ENCODE data around the gene OR1F1. TPM values are rescaled to one million over a fixed set of nuclear protein-coding genes. Genes with fewer than 3 reads are reported as not detected.

OR1F1 gene
- total and polyA plus RNA-seq, 9 of the 15 experiments (the other 6 are each of a cell fraction or from before 2014, with no cell fraction given), result 0.15 to 0.61 (median 0.35) TPM; not detected in 3

DNA sequence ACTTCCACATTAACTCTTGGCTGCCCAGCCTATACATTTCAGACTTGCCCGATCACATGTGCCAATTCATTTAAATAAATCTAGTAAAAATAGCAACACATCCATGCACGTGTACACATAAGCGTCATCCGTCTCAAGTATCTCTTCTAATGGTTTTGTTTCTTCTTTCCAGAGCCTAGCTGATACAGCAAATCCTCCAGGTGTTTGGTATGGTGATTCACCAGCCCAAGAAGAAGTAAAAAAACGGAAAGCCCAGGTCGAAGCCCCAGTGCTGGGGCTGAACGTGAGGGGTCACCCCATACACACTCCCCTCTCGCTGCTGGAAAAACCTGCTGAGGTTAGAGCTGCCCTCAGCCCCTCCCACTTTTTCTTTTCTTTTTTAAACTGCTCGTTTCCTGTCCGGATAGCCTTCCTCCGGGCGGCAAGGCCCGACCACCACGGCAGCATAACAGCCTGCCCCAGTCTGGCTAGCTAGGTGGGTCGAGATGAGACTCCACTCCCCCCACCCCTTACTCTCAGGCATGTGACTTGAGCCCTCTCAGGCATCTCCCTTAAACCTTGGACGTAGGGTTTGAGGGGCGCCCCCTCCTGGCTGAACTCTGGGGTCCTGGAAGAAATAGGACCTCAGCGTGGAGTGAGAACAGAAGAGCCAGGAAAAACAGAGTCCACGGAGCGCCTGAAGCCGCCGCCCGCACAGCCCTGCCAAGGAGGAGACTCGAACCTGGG lies 13.9 kb upstream of the OR1F1 start (continued):
- TF ChIP-seq ZNF274 (IDR thresholded peaks at IDR 0.05; ENCODE audit: borderline replicate concordance, low read depth, low read length), result no peak
- TF ChIP-seq, protein P1, sequence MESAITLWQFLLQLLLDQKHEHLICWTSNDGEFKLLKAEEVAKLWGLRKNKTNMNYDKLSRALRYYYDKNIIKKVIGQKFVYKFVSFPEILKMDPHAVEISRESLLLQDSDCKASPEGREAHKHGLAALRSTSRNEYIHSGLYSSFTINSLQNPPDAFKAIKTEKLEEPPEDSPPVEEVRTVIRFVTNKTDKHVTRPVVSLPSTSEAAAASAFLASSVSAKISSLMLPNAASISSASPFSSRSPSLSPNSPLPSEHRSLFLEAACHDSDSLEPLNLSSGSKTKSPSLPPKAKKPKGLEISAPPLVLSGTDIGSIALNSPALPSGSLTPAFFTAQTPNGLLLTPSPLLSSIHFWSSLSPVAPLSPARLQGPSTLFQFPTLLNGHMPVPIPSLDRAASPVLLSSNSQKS (CRISPR knock-in tag; IDR thresholded peaks at IDR 0.05), result no peak
- TF ChIP-seq ZNF644 (tag; IDR thresholded peaks at IDR 0.05; ENCODE audit: low read depth), result no peak
- no peak for TF ChIP-seq HDGF (IDR thresholded peaks at IDR 0.05)
- no peak for TF ChIP-seq ZNF766 (CRISPR knock-in tag; conservative IDR thresholded peaks at IDR 0.05)
- TF ChIP-seq CC2D1A (IDR thresholded peaks at IDR 0.05), result no peak
- no peak for TF ChIP-seq SAFB (IDR thresholded peaks at IDR 0.05; ENCODE audit: borderline replicate concordance, low read depth, low read length)
- no peak for TF ChIP-seq MEF2D (tag; conservative IDR thresholded peaks at IDR 0.05; ENCODE audit: low read depth)
- no peak for TF ChIP-seq ZNF133 (CRISPR knock-in tag; IDR thresholded peaks at IDR 0.05)
- TF ChIP-seq KLF1 (tag; IDR thresholded peaks at IDR 0.05), result no peak
- TF ChIP-seq MYC (IDR thresholded peaks at IDR 0.05; ENCODE audit: low read depth, low read length), result peak; percentile 60
- TF ChIP-seq MYC (CRISPR knock-in tag; IDR thresholded peaks at IDR 0.05; ENCODE audit: borderline replicate concordance, low read depth), result no peak
- TF ChIP-seq, protein P2, sequence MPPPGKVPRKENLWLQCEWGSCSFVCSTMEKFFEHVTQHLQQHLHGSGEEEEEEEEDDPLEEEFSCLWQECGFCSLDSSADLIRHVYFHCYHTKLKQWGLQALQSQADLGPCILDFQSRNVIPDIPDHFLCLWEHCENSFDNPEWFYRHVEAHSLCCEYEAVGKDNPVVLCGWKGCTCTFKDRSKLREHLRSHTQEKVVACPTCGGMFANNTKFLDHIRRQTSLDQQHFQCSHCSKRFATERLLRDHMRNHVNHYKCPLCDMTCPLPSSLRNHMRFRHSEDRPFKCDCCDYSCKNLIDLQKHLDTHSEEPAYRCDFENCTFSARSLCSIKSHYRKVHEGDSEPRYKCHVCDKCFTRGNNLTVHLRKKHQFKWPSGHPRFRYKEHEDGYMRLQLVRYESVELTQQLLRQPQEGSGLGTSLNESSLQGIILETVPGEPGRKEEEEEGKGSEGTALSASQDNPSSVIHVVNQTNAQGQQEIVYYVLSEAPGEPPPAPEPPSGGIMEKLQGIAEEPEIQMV (tag; conservative IDR thresholded peaks at IDR 0.05; ENCODE audit: low read depth), result no peak
- TF ChIP-seq ZNF584 (CRISPR knock-in tag; IDR thresholded peaks at IDR 0.05; ENCODE audit: low read depth), result no peak
- no peak for TF ChIP-seq NFXL1 (CRISPR knock-in tag; IDR thresholded peaks at IDR 0.05)
- no peak for TF ChIP-seq MAFK (IDR thresholded peaks at IDR 0.05; ENCODE audit: low read length)
- no peak for TF ChIP-seq ZNF347 (CRISPR knock-in tag; IDR thresholded peaks at IDR 0.05; ENCODE audit: low read depth)
- TF ChIP-seq CCNT2 (IDR thresholded peaks at IDR 0.05; ENCODE audit: borderline replicate concordance, extremely low read depth, insufficient read length, low read depth, low read length), result no peak
- no peak for TF ChIP-seq HIVEP1 (CRISPR knock-in tag; IDR thresholded peaks at IDR 0.05)
- no peak for TF ChIP-seq CBX2 (IDR thresholded peaks at IDR 0.05; ENCODE audit: insufficient read depth, low read length, poor library complexity, severe bottlenecking)
- TF ChIP-seq, protein P3, sequence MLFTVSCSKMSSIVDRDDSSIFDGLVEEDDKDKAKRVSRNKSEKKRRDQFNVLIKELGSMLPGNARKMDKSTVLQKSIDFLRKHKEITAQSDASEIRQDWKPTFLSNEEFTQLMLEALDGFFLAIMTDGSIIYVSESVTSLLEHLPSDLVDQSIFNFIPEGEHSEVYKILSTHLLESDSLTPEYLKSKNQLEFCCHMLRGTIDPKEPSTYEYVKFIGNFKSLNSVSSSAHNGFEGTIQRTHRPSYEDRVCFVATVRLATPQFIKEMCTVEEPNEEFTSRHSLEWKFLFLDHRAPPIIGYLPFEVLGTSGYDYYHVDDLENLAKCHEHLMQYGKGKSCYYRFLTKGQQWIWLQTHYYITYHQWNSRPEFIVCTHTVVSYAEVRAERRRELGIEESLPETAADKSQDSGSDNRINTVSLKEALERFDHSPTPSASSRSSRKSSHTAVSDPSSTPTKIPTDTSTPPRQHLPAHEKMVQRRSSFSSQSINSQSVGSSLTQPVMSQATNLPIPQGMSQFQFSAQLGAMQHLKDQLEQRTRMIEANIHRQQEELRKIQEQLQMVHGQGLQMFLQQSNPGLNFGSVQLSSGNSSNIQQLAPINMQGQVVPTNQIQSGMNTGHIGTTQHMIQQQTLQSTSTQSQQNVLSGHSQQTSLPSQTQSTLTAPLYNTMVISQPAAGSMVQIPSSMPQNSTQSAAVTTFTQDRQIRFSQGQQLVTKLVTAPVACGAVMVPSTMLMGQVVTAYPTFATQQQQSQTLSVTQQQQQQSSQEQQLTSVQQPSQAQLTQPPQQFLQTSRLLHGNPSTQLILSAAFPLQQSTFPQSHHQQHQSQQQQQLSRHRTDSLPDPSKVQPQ (CRISPR knock-in tag; IDR thresholded peaks at IDR 0.05; ENCODE audit: borderline replicate concordance), result no peak
